HTR-8/SVneo (cell line): ENCODE results near the gene LAIR2.

Experiments used
- DNase-seq: peaks from one replicate; pipeline ENCODE4 v3.0.0; 2011; ENCODE audit warnings: low spot score, mixed read lengths; ENCODE audit not compliant: insufficient read length
- FAIRE-seq: peaks from 2 replicates; lab custom pipeline; 2011; peaks lifted over from hg19 to GRCh38; lab: Jason Lieb, UNC

Gene LAIR2

GRCh38 chr19:54502518-54503048, at the start of gene LAIR2:
TSS of gene LAIR2 (plus strand) at chr19:54502831. CDS start at chr19:54502919, 88 bp downstream.
- DNase-seq, result no peak
- FAIRE-seq, result no peak

GRCh38 chr19:54453921-54454780, 48.5 kb upstream of the LAIR2 start:
- DNase-seq, result no peak
- FAIRE-seq, result no peak

GRCh38 chr19:54454781-54455675, 47.6 kb upstream of the LAIR2 start:
- no peak for DNase-seq
- FAIRE-seq, result no peak

- FAIRE-seq, result no peak
- no peak for DNase-seq
Observed at GRCh38 chr19:54455786-54456422, 46.7 kb upstream of the LAIR2 start.

GRCh38 chr19:54456423-54457373, 45.9 kb upstream of the LAIR2 start:
- DNase-seq (no peak), FAIRE-seq (no peak)

- DNase-seq (no peak), FAIRE-seq (no peak)
Observed at GRCh38 chr19:54457773-54458647, 44.6 kb upstream of the LAIR2 start.

GRCh38 chr19:54458648-54459281, 43.9 kb upstream of the LAIR2 start:
- FAIRE-seq, result no peak

GRCh38 chr19:54459282-54460229, 43.1 kb upstream of the LAIR2 start:
- FAIRE-seq, result no peak
- no peak for DNase-seq

More at GRCh38 chr19:54458648-54459281, 43.9 kb upstream of the LAIR2 start:
- DNase-seq, result no peak

GRCh38 chr19:54460230-54461005, 42.2 kb upstream of the LAIR2 start:
- FAIRE-seq, result no peak
- DNase-seq, result no peak

- FAIRE-seq (no peak), DNase-seq (no peak)
Observed at GRCh38 chr19:54461210-54461609, 41.4 kb upstream of the LAIR2 start.

GRCh38 chr19:54461613-54462012, 41.0 kb upstream of the LAIR2 start:
- FAIRE-seq (no peak), DNase-seq (no peak)

- no peak for FAIRE-seq
- DNase-seq, result no peak
Observed at GRCh38 chr19:54462047-54462654, 40.5 kb upstream of the LAIR2 start.

GRCh38 chr19:54462655-54463530, 39.7 kb upstream of the LAIR2 start:
- no peak for FAIRE-seq
- DNase-seq, result no peak

- peak; percentile 73 for DNase-seq
- FAIRE-seq, result peak; percentile 86
Observed at GRCh38 chr19:54463531-54464043, 39.0 kb upstream of the LAIR2 start, which contains the start of gene LENG9. TSS of gene LENG9 (minus strand) at chr19:54463778. CDS start at chr19:54463526, 252 bp downstream.
